GM18505 (cell line): ENCODE measurements around the gene GCNT1.
"Not testable (repeated sequence)": the region's sequence is repeated elsewhere in the genome, so short reads cannot be mapped to it uniquely, and the experiment has no call there.

ENCODE experiments used
- ATAC-seq: cut with Tn5 transposase; IDR thresholded peaks from one replicate; pipeline ENCODE4 v1.9.1; 2021; ENCODE audit not compliant: unreplicated experiment
- POLR2A ChIP-seq: IDR thresholded peaks from 4 replicates; pipeline ENCODE4 v1.6.1; 2011; ENCODE audit warnings: borderline replicate concordance; ENCODE audit not compliant: insufficient read depth, insufficient read length; ENCODE audit errors: extremely low read depth

The GCNT1 gene

GRCh38 chr9:76525196-76525595, 66.2 kb downstream of the GCNT1 start:
- no peak for TF ChIP-seq POLR2A
- ATAC-seq = no peak

GRCh38 chr9:76526026-76526425, 67.0 kb downstream of the GCNT1 start:
- no peak for TF ChIP-seq POLR2A
- no peak for ATAC-seq

GRCh38 chr9:76528056-76528455, 69.1 kb downstream of the GCNT1 start:
- ATAC-seq = no peak
- no peak for TF ChIP-seq POLR2A

- no peak for ATAC-seq
- TF ChIP-seq POLR2A = no peak
These were observed 69.7 kb downstream of the GCNT1 start for GRCh38 chr9:76528642-76529190.

GRCh38 chr9:76529653-76530052, 70.7 kb downstream of the GCNT1 start:
- no peak for ATAC-seq
- no peak for TF ChIP-seq POLR2A

- no peak for ATAC-seq
- no peak for TF ChIP-seq POLR2A
These were observed 71.6 kb downstream of the GCNT1 start for GRCh38 chr9:76530458-76531110.

- ATAC-seq = no peak
- TF ChIP-seq POLR2A = no peak
These were observed 72.3 kb downstream of the GCNT1 start for GRCh38 chr9:76531231-76531780.

- not testable (repeated sequence) for ATAC-seq
These were observed 73.9 kb downstream of the GCNT1 start for GRCh38 chr9:76532877-76533276.

GRCh38 chr9:76534026-76534425, 75.0 kb downstream of the GCNT1 start:
- ATAC-seq = no peak
- no peak for TF ChIP-seq POLR2A

GRCh38 chr9:76537150-76537646, 78.2 kb downstream of the GCNT1 start:
- TF ChIP-seq POLR2A = no peak
- ATAC-seq = no peak

GRCh38 chr9:76539180-76539579, 80.2 kb downstream of the GCNT1 start:
- no peak for TF ChIP-seq POLR2A
- ATAC-seq = no peak

GRCh38 chr9:76542360-76542759, 83.4 kb downstream of the GCNT1 start:
- TF ChIP-seq POLR2A = no peak
- ATAC-seq = no peak

GRCh38 chr9:76545191-76545590, 86.2 kb downstream of the GCNT1 start:
- TF ChIP-seq POLR2A = no peak

GRCh38 chr9:76552181-76552580, 93.2 kb downstream of the GCNT1 start:
- ATAC-seq = no peak
- no peak for TF ChIP-seq POLR2A

More at GRCh38 chr9:76545191-76545590, 86.2 kb downstream of the GCNT1 start:
- ATAC-seq = no peak
